Colonic mucosa (tissue), 4 donors: ENCODE results near the gene RNH1. TPM values are rescaled to one million over a fixed set of nuclear protein-coding genes. Genes with fewer than 3 reads are reported as not detected.

Experiments
- DNase-seq: peaks from one replicate; pipeline ENCODE4 v3.0.0-alpha.2; 2020
- H3K27ac ChIP-seq: fragments of 200-600 bp; one replicate; pipeline ENCODE4 v1.8.0; 2021
- H3K27me3 ChIP-seq: fragments of 200-600 bp; one replicate; pipeline ENCODE4 v1.8.0; 2021
- H3K36me3 ChIP-seq: fragments of 200-600 bp; one replicate; pipeline ENCODE4 v1.8.0; 2021
- H3K4me1 ChIP-seq: fragments of 200-600 bp; one replicate; pipeline ENCODE4 v1.8.0; 2021; ENCODE audit warnings: mild to moderate bottlenecking
- H3K4me3 ChIP-seq: fragments of 200-600 bp; one replicate; pipeline ENCODE4 v1.8.0; 2021
- H3K9ac ChIP-seq, 2 donors: one replicate each; pipeline ENCODE4 v1.7.0; 2013; ENCODE audit warnings: control low read depth in 2 of 2, low read depth in 2 of 2, low read length in 2 of 2
- H3K9me3 ChIP-seq: fragments of 200-600 bp; one replicate; pipeline ENCODE4 v1.8.0; 2021
- intact Hi-C: fragments of 100-400 bp; cut with DNase I; formaldehyde crosslinking; loops from one replicate; pipeline ENCODE4 v1.14.1; 2022
- total RNA-seq, 2 donors: library from RNA; stranded (reverse); fragmentation: NEBNext Ultra II Directional in 1 of 2; extraction: Animal tissue kit (Norgen Biotek cat#: 25700) in 1 of 2; gene quantifications; one replicate each; pipeline ENCODE4 v1.2.1, GENCODE V29; 2021
- TF ChIP-seq, protein P1 (sequence below): fragments of 200-600 bp; IDR thresholded peaks from one replicate; pipeline ENCODE4 v1.8.0; 2022; ENCODE audit warnings: antibody characterized with exemption, mild to moderate bottlenecking
- donor health status: healthy.
- donor health status: DM: no; HTN: no; CAD: no.
- donor health status: DM: no; HTN: no; CAD: no.

Gene RNH1
- total RNA-seq, 2 donors from 2014 or later: 106 to 140 TPM

DNA sequence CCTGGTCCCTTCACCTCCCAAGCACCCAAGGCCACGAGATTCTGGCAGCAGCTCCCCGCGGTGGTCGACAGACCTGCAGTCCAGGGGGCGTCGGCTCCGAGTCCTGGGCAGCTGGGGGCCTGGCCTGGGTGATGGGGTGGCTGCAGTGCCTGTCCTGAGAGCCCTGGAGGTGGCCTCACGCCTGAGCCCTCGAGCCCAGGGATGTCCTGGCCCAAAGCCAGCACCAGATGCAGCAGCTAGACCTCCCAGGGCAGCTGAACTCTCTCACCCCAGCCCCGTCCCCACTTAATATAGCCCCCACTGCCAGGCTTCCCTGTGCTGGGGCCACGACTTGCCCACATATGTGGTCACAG lies 46.9 kb upstream of the RNH1 start:
- TF ChIP-seq, protein P1, sequence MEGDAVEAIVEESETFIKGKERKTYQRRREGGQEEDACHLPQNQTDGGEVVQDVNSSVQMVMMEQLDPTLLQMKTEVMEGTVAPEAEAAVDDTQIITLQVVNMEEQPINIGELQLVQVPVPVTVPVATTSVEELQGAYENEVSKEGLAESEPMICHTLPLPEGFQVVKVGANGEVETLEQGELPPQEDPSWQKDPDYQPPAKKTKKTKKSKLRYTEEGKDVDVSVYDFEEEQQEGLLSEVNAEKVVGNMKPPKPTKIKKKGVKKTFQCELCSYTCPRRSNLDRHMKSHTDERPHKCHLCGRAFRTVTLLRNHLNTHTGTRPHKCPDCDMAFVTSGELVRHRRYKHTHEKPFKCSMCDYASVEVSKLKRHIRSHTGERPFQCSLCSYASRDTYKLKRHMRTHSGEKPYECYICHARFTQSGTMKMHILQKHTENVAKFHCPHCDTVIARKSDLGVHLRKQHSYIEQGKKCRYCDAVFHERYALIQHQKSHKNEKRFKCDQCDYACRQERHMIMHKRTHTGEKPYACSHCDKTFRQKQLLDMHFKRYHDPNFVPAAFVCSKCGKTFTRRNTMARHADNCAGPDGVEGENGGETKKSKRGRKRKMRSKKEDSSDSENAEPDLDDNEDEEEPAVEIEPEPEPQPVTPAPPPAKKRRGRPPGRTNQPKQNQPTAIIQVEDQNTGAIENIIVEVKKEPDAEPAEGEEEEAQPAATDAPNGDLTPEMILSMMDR: no peak
- H3K4me3 ChIP-seq: no peak overlapping the region
- peaks cover 20% of the 10 kb centered on the region for H3K27me3 ChIP-seq
- H3K4me1 ChIP-seq: no peaks in the 10 kb centered on the region
- H3K9me3 ChIP-seq: no peaks in the 10 kb centered on the region
- intact Hi-C loops: loop anchor here (10.0 kb wide), 1 partner anchor 171 kb away; no protein-coding TSS in a partner anchor
- H3K9ac ChIP-seq: peak overlapping the region in 1 of 2 donors; percentile 43
- H3K36me3 ChIP-seq: no peaks in the 10 kb centered on the region
- DNase-seq: no peak
- no peak overlapping the region for H3K27ac ChIP-seq

GRCh38 chr11:553083-553987 lies 46.3 kb upstream of the RNH1 start:
- intact Hi-C loops: loop anchor here (10.0 kb wide), 1 partner anchor 171 kb away; no protein-coding TSS in a partner anchor

DNA sequence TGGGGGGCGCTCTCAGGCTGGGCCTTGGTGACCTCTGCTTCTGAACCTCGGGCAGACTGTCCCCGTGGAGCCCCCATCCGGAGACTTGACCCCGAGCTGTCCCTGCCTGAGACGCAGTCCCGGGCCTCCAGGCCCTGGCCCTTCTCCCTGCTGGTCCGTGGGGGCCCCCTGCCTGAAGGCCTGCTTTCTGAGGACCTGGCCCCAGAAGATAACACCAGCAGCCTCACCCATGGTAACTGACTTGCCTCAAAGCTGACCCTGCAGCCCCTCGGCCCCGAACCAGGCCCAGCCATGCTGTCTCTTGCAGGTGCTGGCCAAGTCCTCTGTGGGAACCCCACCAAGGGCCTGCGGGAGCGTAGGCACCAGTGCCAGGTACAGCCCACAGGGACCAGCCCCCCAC lies 44.6 kb upstream of the RNH1 start:
- Histone ChIP-seq H3K4me3 (no peak overlapping the region), H3K4me1 (no peaks in the 10 kb centered on the region), H3K9me3 (no peaks in the 10 kb centered on the region), H3K9ac (no peak overlapping the region), H3K27me3 (peaks cover 12% of the 10 kb centered on the region), H3K27ac (no peak overlapping the region), H3K36me3 (no peaks in the 10 kb centered on the region)
- no peak for DNase-seq
- TF ChIP-seq, protein P1: no peak
- intact Hi-C loops: loop anchor here (10.0 kb wide), 1 partner anchor 173 kb away; no protein-coding TSS in a partner anchor

More at GRCh38 chr11:553083-553987, 46.3 kb upstream of the RNH1 start:
- Histone ChIP-seq H3K9ac (peak overlapping the region in 1 of 2 donors; percentile 24), H3K27me3 (peaks cover 20% of the 10 kb centered on the region), H3K27ac (no peak overlapping the region), H3K4me3 (no peak overlapping the region), H3K36me3 (no peaks in the 10 kb centered on the region), H3K4me1 (no peaks in the 10 kb centered on the region), H3K9me3 (no peaks in the 10 kb centered on the region)
- TF ChIP-seq, protein P1: no peak
- DNase-seq: no peak

GRCh38 chr11:551131-551530 lies 44.1 kb upstream of the RNH1 start:
- TF ChIP-seq, protein P1: no peak
- Histone ChIP-seq H3K9me3 (no peaks in the 10 kb centered on the region), H3K36me3 (no peaks in the 10 kb centered on the region), H3K4me1 (no peaks in the 10 kb centered on the region), H3K27me3 (peaks cover 8% of the 10 kb centered on the region), H3K4me3 (no peak overlapping the region), H3K27ac (no peak overlapping the region), H3K9ac (no peak overlapping the region)
- DNase-seq: no peak
- intact Hi-C loops: loop anchor here (10.0 kb wide), 1 partner anchor 174 kb away; no protein-coding TSS in a partner anchor

DNA sequence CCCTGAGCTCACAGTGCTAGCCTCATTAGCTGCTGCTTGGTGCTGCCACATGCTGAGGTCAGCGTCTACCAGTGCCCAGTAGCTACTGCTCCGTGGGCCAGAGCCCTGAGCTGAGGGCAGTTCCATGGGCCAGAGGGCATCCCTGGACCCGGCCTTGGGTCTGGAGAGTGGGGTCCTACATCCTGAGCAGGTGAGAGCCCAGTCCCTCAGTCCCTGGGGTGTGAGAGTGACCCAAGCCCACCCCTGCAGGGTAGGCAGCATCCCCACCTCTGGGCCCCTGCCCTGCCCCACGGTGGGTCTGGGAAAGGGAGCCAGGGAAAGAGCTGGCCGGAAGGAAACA lies 43.7 kb upstream of the RNH1 start:
- H3K4me1 ChIP-seq: no peaks in the 10 kb centered on the region
- intact Hi-C loops: loop anchor here (10.0 kb wide), 1 partner anchor 174 kb away; no protein-coding TSS in a partner anchor
- no peak for DNase-seq
- TF ChIP-seq, protein P1: no peak
- H3K27me3 ChIP-seq: peaks cover 7% of the 10 kb centered on the region
- H3K9me3 ChIP-seq: no peaks in the 10 kb centered on the region
- no peaks in the 10 kb centered on the region for H3K36me3 ChIP-seq
- H3K4me3 ChIP-seq: no peak overlapping the region
- no peak overlapping the region for H3K9ac ChIP-seq
- no peak overlapping the region for H3K27ac ChIP-seq
